Gastroesophageal sphincter (tissue), 3 donors: ENCODE measurements around the gene SPAG16.

Experiments
- CTCF ChIP-seq, 4 experiments: fragments of 200-600 bp in 2 of 4; fragments of 450-650 bp in 2 of 4; sonication (generic) in 1 of 4; IDR thresholded peaks; one replicate each; pipeline ENCODE4 v1.5.1; 2017 to 2019; ENCODE audit warnings: antibody characterized with exemption in 4 of 4, mild to moderate bottlenecking in 2 of 4, moderate library complexity in 2 of 4
- EP300 ChIP-seq: sonication (generic); formaldehyde crosslinking; IDR thresholded peaks from one replicate; pipeline ENCODE4 v1.6.1; 2017; ENCODE audit warnings: antibody characterized with exemption, mild to moderate bottlenecking
- POLR2A ChIP-seq, 2 donors: fragments of 450-650 bp; IDR thresholded peaks; one replicate each; pipeline ENCODE4 v1.6.1; 2017; ENCODE audit warnings: antibody characterized with exemption in 2 of 2, mild to moderate bottlenecking in 2 of 2, moderate library complexity in 1 of 2
- POLR2AphosphoS5 ChIP-seq: sonication (generic); formaldehyde crosslinking; IDR thresholded peaks from one replicate; pipeline ENCODE4 v1.6.1; 2017; ENCODE audit warnings: antibody characterized with exemption

- TF ChIP-seq POLR2A (IDR thresholded peaks at IDR 0.05) (no peak), CTCF (IDR thresholded peaks at IDR 0.05) (no peak), POLR2AphosphoS5 (no peak), EP300 (no peak)
These were observed 766.5 kb downstream of the SPAG16 start for GRCh38 chr2:214050731-214051130.
